BLaER1 treated with 17β-estradiol and CSF1 and Interleukin-3, amounts not matched to agents 10 nM and 100 nM (cell line): ENCODE measurements around the gene ATXN10.
A peak's percentile ranks its signal among the peaks of the same experiment; 100 is the strongest.

ENCODE experiments used
- H3K27ac ChIP-seq, 11 experiments: shearing (Covaris generic); formaldehyde crosslinking; 2 replicates each; pipeline ENCODE4 v1.8.1; 2022
- H3K27me3 ChIP-seq, 11 experiments: shearing (Covaris generic); formaldehyde crosslinking; 2 replicates each; pipeline ENCODE4 v1.8.1; 2022
- H3K36me3 ChIP-seq, 11 experiments: shearing (Covaris generic); formaldehyde crosslinking; 2 replicates each; pipeline ENCODE4 v1.8.1; 2022
- H3K4me1 ChIP-seq, 10 experiments: shearing (Covaris generic); formaldehyde crosslinking; 2 replicates each; pipeline ENCODE4 v1.8.1; 2022
- H3K4me2 ChIP-seq, 11 experiments: shearing (Covaris generic); formaldehyde crosslinking; 2 replicates each; pipeline ENCODE4 v1.8.1; 2022
- H3K4me3 ChIP-seq, 10 experiments: shearing (Covaris generic); formaldehyde crosslinking; 2 replicates each; pipeline ENCODE4 v1.8.1; 2022
- H3K9ac ChIP-seq, 11 experiments: shearing (Covaris generic); formaldehyde crosslinking; 2 replicates each; pipeline ENCODE4 v1.8.1; 2022
- H3K9me3 ChIP-seq, 11 experiments: shearing (Covaris generic); formaldehyde crosslinking; replicated peaks in 1 of 11; 2 replicates each; pipeline ENCODE4 v1.8.1; 2022
- H4K20me1 ChIP-seq, 11 experiments: shearing (Covaris generic); formaldehyde crosslinking; 2 replicates each; pipeline ENCODE4 v1.8.1; 2022
- Cebpa-rat ChIP-seq, 11 experiments: shearing (Covaris generic); IDR thresholded peaks; 2 replicates each; pipeline ENCODE4 v1.8.1; 2022

Gene ATXN10

GRCh38 chr22:45892681-45893461, 221.2 kb downstream of the ATXN10 start:
- Histone ChIP-seq H3K9ac (peak overlapping the region in 1 of 11 experiments; percentile 41; a peak in 1 of 22 replicates), H3K4me2 (peak overlapping the region; percentile 28 to 86 (median 72); a peak in 19 of 22 replicates), H3K4me3 (no peak overlapping the region), H3K36me3 (no peaks in the 10 kb centered on the region), H4K20me1 (peaks cover 0 to 58% (median 11%) of the 10 kb centered on the region in 11 experiments; a peak in 15 of 22 replicates), H3K4me1 (peaks cover 12 to 35% (median 30%) of the 10 kb centered on the region in 10 experiments), H3K27ac (no peak overlapping the region), H3K27me3 (peaks cover 28 to 68% (median 46%) of the 10 kb centered on the region in 11 experiments), H3K9me3 (no peaks in the 10 kb centered on the region)
- no peak for TF ChIP-seq Cebpa-rat (IDR thresholded peaks at IDR 0.05)

GRCh38 chr22:45893516-45893915, 221.9 kb downstream of the ATXN10 start:
- Histone ChIP-seq H3K9ac (no peak overlapping the region), H3K27ac (no peak overlapping the region), H3K36me3 (no peaks in the 10 kb centered on the region), H3K9me3 (no peaks in the 10 kb centered on the region), H3K4me1 (peaks cover 12 to 33% (median 30%) of the 10 kb centered on the region in 10 experiments), H3K27me3 (peaks cover 28 to 68% (median 46%) of the 10 kb centered on the region in 11 experiments), H4K20me1 (peaks cover 0 to 53% (median 11%) of the 10 kb centered on the region in 11 experiments; a peak in 15 of 22 replicates), H3K4me3 (no peak overlapping the region), H3K4me2 (no peak overlapping the region)
- no peak for TF ChIP-seq Cebpa-rat (IDR thresholded peaks at IDR 0.05)
